A673 (cell line): ENCODE data around the gene GAS7. TPM values are rescaled to one million over a fixed set of nuclear protein-coding genes. Genes with fewer than 3 reads are reported as not detected.

ENCODE experiments used
- BruUV-seq: library from RNA; stranded (reverse); fragments of 400-500 nt; replicated peaks from 2 replicates; lab custom pipeline; 2021; lab: Mats Ljungman, UMichigan
- CTCF ChIA-PET: fragments of 300-600 bp; sonication (Branson Sonifier 250); formaldehyde crosslinking; loops from one replicate; lab custom pipeline; 2022; ENCODE audit warnings: antibody characterized with exemption; lab: Charles Lee
- POLR2A ChIA-PET: fragments of 300-600 bp; sonication (Branson Sonifier 250); formaldehyde crosslinking; loops from one replicate; lab custom pipeline; 2022; ENCODE audit warnings: antibody characterized with exemption; ENCODE audit not compliant: low non-redundant PET; lab: Charles Lee
- DNase-seq: peaks from one replicate; pipeline ENCODE4 v3.0.0-alpha.2; 2015; ENCODE audit warnings: low spot score
- H3K27ac ChIP-seq: fragments of 200-600 bp; sonication (generic); 2 replicates; pipeline ENCODE4 v1.5.1; 2016; ENCODE audit warnings: mixed run types, low read depth, mild to moderate bottlenecking, mixed read lengths, antibody characterized with exemption, low read length; ENCODE audit not compliant: poor library complexity, severe bottlenecking
- H3K27me3 ChIP-seq: fragments of 200-600 bp; sonication (generic); replicated peaks from 2 replicates; pipeline ENCODE4 v1.6.1; 2017; ENCODE audit warnings: mixed run types, low read depth, mild to moderate bottlenecking, mixed read lengths, antibody characterized with exemption, low read length; ENCODE audit not compliant: insufficient read depth, poor library complexity
- H3K36me3 ChIP-seq: fragments of 200-600 bp; sonication (generic); 2 replicates; pipeline ENCODE4 v1.6.1; 2016; ENCODE audit warnings: mixed run types, mild to moderate bottlenecking, mixed read lengths, antibody characterized with exemption, low read length; ENCODE audit not compliant: insufficient read depth, poor library complexity, severe bottlenecking
- H3K4me1 ChIP-seq: fragments of 200-600 bp; sonication (generic); 2 replicates; pipeline ENCODE4 v1.6.1; 2017; ENCODE audit warnings: mixed run types, mild to moderate bottlenecking, mixed read lengths, antibody characterized with exemption, low read length; ENCODE audit not compliant: insufficient read depth, poor library complexity, severe bottlenecking
- H3K4me3 ChIP-seq: fragments of 200-600 bp; sonication (generic); 2 replicates; pipeline ENCODE4 v1.5.1; 2016; ENCODE audit warnings: low read depth, mixed run types, mild to moderate bottlenecking, mixed read lengths, low read length; ENCODE audit not compliant: poor library complexity, severe bottlenecking
- H3K9me3 ChIP-seq: fragments of 200-600 bp; sonication (generic); 2 replicates; pipeline ENCODE4 v1.6.1; 2016; ENCODE audit warnings: mixed run types, low read depth, mild to moderate bottlenecking, mixed read lengths, antibody characterized with exemption, low read length; ENCODE audit not compliant: poor library complexity, severe bottlenecking
- CTCF ChIP-seq: fragments of 300-800, 200-600 bp; sonication (generic); conservative IDR thresholded peaks from 2 replicates; pipeline ENCODE4 v1.5.1; 2017; ENCODE audit warnings: low read depth, mild to moderate bottlenecking, antibody characterized with exemption, low read length, moderate library complexity, mixed read lengths
- EZH2 ChIP-seq: fragments of 200-600 bp; sonication (generic); IDR thresholded peaks from 2 replicates; pipeline ENCODE4 v1.6.1; 2017; ENCODE audit warnings: borderline replicate concordance, low read depth, mild to moderate bottlenecking, mixed read lengths, antibody characterized with exemption, low read length; ENCODE audit not compliant: poor library complexity, severe bottlenecking
- intact Hi-C: fragments of 100-400 bp; cut with micrococcal nuclease; formaldehyde crosslinking; loops from one replicate; pipeline ENCODE4 v1.10.0; 2022; ENCODE audit not compliant: unreplicated experiment
- total RNA-seq: library from RNA; stranded (reverse); gene quantifications from 2 replicates; pipeline ENCODE4 v1.2.3, GENCODE V29; 2021

Gene GAS7
- total RNA-seq, 1 experiment from 2014 or later, result 2.3 TPM

- Histone ChIP-seq H3K4me3 (no peak overlapping the region), H3K36me3 (no peaks in the 10 kb centered on the region), H3K27me3 (no peaks in the 10 kb centered on the region), H3K4me1 (no peaks in the 10 kb centered on the region), H3K9me3 (no peaks in the 10 kb centered on the region), H3K27ac (no peak overlapping the region)
- BruUV-seq, result no TSS peak
- ChIA-PET CTCF (no interaction called here), POLR2A (no interaction called here)
- DNase-seq, result peak; percentile 31
- TF ChIP-seq EZH2 (no peak), CTCF (peak; percentile 28; the same call in 1 of the 2 replicates)
- intact Hi-C loops, result no loop called here
Measured at GRCh38 chr17:9928601-9929333, 269.6 kb downstream of the GAS7 start.

DNA sequence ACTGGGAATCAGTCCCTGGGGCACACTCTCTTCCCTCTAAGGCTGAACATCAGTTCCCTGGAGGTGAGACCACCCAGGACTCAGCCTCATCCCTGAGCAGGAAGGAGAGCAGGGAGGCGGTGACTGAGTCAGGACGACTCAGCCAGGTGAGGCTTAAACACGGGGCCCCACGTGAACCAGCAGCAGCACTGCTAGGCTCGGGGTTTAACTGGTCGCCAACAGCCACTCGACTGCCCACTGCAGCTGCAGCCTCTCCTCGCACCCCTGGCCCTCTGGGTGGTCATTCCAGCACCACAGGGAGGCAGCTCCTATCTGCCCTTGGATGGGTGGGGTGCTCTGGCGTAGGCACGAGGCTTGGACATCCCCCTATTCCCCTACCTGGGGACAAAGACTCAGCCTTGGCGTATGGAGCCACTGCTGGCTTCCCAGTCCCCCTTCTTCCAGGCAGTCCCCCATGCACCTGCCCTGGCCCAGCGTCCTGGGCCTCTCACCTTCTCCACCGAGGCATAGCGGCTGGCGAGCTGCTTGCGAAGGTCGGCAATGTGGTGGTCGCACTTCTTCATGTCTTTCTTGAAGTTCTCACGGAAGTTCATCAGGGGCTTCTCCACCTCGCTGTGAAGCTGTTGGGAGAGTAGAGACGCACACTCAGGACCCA lies 272.1 kb downstream of the GAS7 start:
- CTCF ChIA-PET, result interaction anchor here (0.6 to 0.7 kb wide), 2 partner anchors 11 to 56 kb away, joined by 3 read pairs; no protein-coding TSS in a partner anchor
- no peaks in the 10 kb centered on the region for H3K27me3 ChIP-seq
- no peak for DNase-seq
- H3K4me1 ChIP-seq, result no peaks in the 10 kb centered on the region
- no peaks in the 10 kb centered on the region for H3K9me3 ChIP-seq
- POLR2A ChIA-PET, result no interaction called here
- no TSS peak for BruUV-seq
- no peaks in the 10 kb centered on the region for H3K36me3 ChIP-seq
- H3K27ac ChIP-seq, result no peak overlapping the region
- no peak overlapping the region for H3K4me3 ChIP-seq
- TF ChIP-seq CTCF, result no peak
- intact Hi-C loops, result no loop called here

DNA sequence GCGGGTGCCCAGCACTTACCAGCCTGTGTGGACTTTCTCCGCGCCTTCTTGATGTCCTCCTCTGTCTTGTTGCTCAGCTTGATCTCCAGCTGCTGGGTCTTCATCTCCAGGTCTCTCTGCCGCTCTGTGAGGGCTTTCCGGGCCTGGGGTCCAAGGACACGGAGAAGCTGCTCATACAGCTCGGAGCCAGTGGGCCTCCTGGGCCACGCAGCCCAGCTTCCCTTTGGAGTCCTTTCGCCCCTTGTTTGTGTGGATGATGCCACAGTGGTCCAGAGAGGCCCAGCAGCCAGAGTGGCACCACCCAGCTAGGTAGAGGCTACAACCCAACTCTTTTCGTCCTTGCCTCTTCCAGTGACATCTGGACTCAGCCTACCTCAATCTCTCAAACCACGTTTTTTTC lies 272.9 kb downstream of the GAS7 start:
- POLR2A ChIA-PET, result no interaction called here
- intact Hi-C loops, result loop anchor here (2.0 kb wide), 2 partner anchors 301 to 691 kb away; no protein-coding TSS in a partner anchor
- Histone ChIP-seq H3K9me3 (no peaks in the 10 kb centered on the region), H3K27ac (no peak overlapping the region), H3K4me1 (no peaks in the 10 kb centered on the region), H3K4me3 (no peak overlapping the region), H3K27me3 (no peaks in the 10 kb centered on the region), H3K36me3 (no peaks in the 10 kb centered on the region)
- TF ChIP-seq EZH2 (no peak), CTCF (no peak)
- BruUV-seq, result no TSS peak
- CTCF ChIA-PET, result interaction anchor here (0.6 to 1.3 kb wide), 2 partner anchors 369 to 689 kb away, joined by 4 to 7 read pairs; no protein-coding TSS in a partner anchor
- no peak for DNase-seq
